HEK293 (cell line): ENCODE measurements around the gene TP63.

ENCODE experiments used
- CTCF ChIA-PET: fragments of 350-600 bp; formaldehyde crosslinking; extraction: SDS; loops from one replicate; lab custom pipeline; 2021; ENCODE audit warnings: antibody characterized with exemption; lab: Yijun Ruan, JAX
- POLR2A ChIA-PET: fragments of 300-600 bp; formaldehyde crosslinking; extraction: SDS; loops from one replicate; lab custom pipeline; 2020; ENCODE audit warnings: antibody characterized with exemption, inconsistent platforms; lab: Yijun Ruan, JAX
- H3K27ac ChIP-seq: fragments of 200-500 bp; sonication (Bioruptor generic); 2 replicates; pipeline ENCODE4 v1.5.1; 2014; ENCODE audit warnings: low read depth, low read length, control low read depth, inconsistent platforms; ENCODE audit errors: extremely low read depth
- H3K36me3 ChIP-seq, 2 experiments: fragments of 200-500 bp in 1 of 2; sonication (Bioruptor generic) in 1 of 2; 1 replicate in 1 of 2; 2 replicates in 1 of 2; pipeline ENCODE4 v1.5.1; 2014 to 2017; ENCODE audit warnings: inconsistent platforms in 2 of 2, low read length in 2 of 2; ENCODE audit not compliant: control insufficient read depth in 2 of 2, insufficient read depth in 1 of 2
- H3K4me1 ChIP-seq: fragments of 200-500 bp; sonication (Bioruptor generic); 2 replicates; pipeline ENCODE4 v1.5.1; 2014; ENCODE audit warnings: mild to moderate bottlenecking, low read length, inconsistent platforms; ENCODE audit not compliant: control insufficient read depth, insufficient read depth
- H3K4me3 ChIP-seq: 2 replicates; pipeline ENCODE4 v1.5.1; 2011; ENCODE audit warnings: low read depth, mild to moderate bottlenecking, control low read depth, low read length, moderate library complexity
- H3K9me3 ChIP-seq: fragments of 200-500 bp; sonication (Bioruptor generic); 2 replicates; pipeline ENCODE4 v1.5.1; 2014; ENCODE audit warnings: low read depth, low read length, inconsistent platforms; ENCODE audit not compliant: control insufficient read depth, insufficient read depth
- BCL11B ChIP-seq: fragments of 450-650 bp; formaldehyde crosslinking; IDR thresholded peaks from 2 replicates; pipeline ENCODE4 v1.5.1; 2016; ENCODE audit warnings: low read depth, missing biosample characterization, missing genetic modification characterization
- GFI1B ChIP-seq: fragments of 450-650 bp; formaldehyde crosslinking; IDR thresholded peaks from 2 replicates; pipeline ENCODE4 v1.5.1; 2016; ENCODE audit warnings: missing biosample characterization, missing genetic modification characterization
- GLI4 ChIP-seq: fragments of 450-650 bp; formaldehyde crosslinking; IDR thresholded peaks from 2 replicates; pipeline ENCODE4 v1.5.1; 2016; ENCODE audit warnings: missing biosample characterization, missing genetic modification characterization
- GLIS1 ChIP-seq: fragments of 450-650 bp; formaldehyde crosslinking; IDR thresholded peaks from 2 replicates; pipeline ENCODE4 v1.5.1; 2016; ENCODE audit warnings: missing biosample characterization, missing genetic modification characterization
- HOXD13 ChIP-seq: sonication (generic); formaldehyde crosslinking; IDR thresholded peaks from 2 replicates; pipeline ENCODE4 v1.8.0; 2022; ENCODE audit warnings: missing genetic modification reagents, borderline replicate concordance
- REPIN1 ChIP-seq: fragments of 450-650 bp; formaldehyde crosslinking; IDR thresholded peaks from 2 replicates; pipeline ENCODE4 v1.5.1; 2017; ENCODE audit warnings: missing biosample characterization, missing genetic modification characterization, low read depth
- SCRT2 ChIP-seq: fragments of 450-650 bp; formaldehyde crosslinking; IDR thresholded peaks from 2 replicates; pipeline ENCODE4 v1.5.1; 2016; ENCODE audit warnings: missing biosample characterization, missing genetic modification characterization
- SETDB1 ChIP-seq: IDR thresholded peaks from one replicate; pipeline ENCODE4 v1.6.1; 2017; ENCODE audit warnings: mild to moderate bottlenecking, low read length, moderate library complexity, mixed read lengths; ENCODE audit not compliant: insufficient read length
- SP7 ChIP-seq: fragments of 450-650 bp; formaldehyde crosslinking; IDR thresholded peaks from 2 replicates; pipeline ENCODE4 v1.5.1; 2016; ENCODE audit warnings: missing biosample characterization, missing genetic modification characterization
- ZBTB1 ChIP-seq: fragments of 450-650 bp; formaldehyde crosslinking; IDR thresholded peaks from 2 replicates; pipeline ENCODE4 v1.5.1; 2016; ENCODE audit warnings: missing biosample characterization, missing genetic modification characterization
- ZBTB17 ChIP-seq: fragments of 450-650 bp; formaldehyde crosslinking; IDR thresholded peaks from 2 replicates; pipeline ENCODE4 v1.5.1; 2016; ENCODE audit warnings: missing biosample characterization, missing genetic modification characterization
- ZNF391 ChIP-seq: fragments of 450-650 bp; formaldehyde crosslinking; IDR thresholded peaks from 2 replicates; pipeline ENCODE4 v1.5.1; 2016; ENCODE audit warnings: low read depth, missing biosample characterization, missing genetic modification characterization, borderline replicate concordance
- ZNF433 ChIP-seq: fragments of 450-650 bp; formaldehyde crosslinking; IDR thresholded peaks from 2 replicates; pipeline ENCODE4 v1.5.1; 2016; ENCODE audit warnings: missing biosample characterization, missing genetic modification characterization, low read depth
- ZNF473 ChIP-seq: fragments of 450-650 bp; formaldehyde crosslinking; IDR thresholded peaks from 2 replicates; pipeline ENCODE4 v1.5.1; 2017; ENCODE audit warnings: missing biosample characterization, missing genetic modification characterization
- ZNF600 ChIP-seq: fragments of 450-650 bp; formaldehyde crosslinking; IDR thresholded peaks from 2 replicates; pipeline ENCODE4 v1.5.1; 2016; ENCODE audit warnings: missing biosample characterization, missing genetic modification characterization
- ZNF624 ChIP-seq: fragments of 450-650 bp; formaldehyde crosslinking; IDR thresholded peaks from 2 replicates; pipeline ENCODE4 v1.5.1; 2017; ENCODE audit warnings: missing biosample characterization, missing genetic modification characterization
- ZNF654 ChIP-seq: fragments of 450-650 bp; formaldehyde crosslinking; IDR thresholded peaks from 2 replicates; pipeline ENCODE4 v1.5.1; 2016; ENCODE audit warnings: low read depth, missing biosample characterization, missing genetic modification characterization
- ZNF701 ChIP-seq: fragments of 450-650 bp; formaldehyde crosslinking; IDR thresholded peaks from 2 replicates; pipeline ENCODE4 v1.5.1; 2016; ENCODE audit warnings: missing biosample characterization, missing genetic modification characterization
- ZNF707 ChIP-seq: fragments of 450-650 bp; formaldehyde crosslinking; IDR thresholded peaks from 2 replicates; pipeline ENCODE4 v1.5.1; 2016; ENCODE audit warnings: missing biosample characterization, missing genetic modification characterization
- ZNF76 ChIP-seq: fragments of 450-650 bp; formaldehyde crosslinking; IDR thresholded peaks from 2 replicates; pipeline ENCODE4; 2016; ENCODE audit warnings: low read depth, missing biosample characterization, missing genetic modification characterization, borderline replicate concordance
- ZNF785 ChIP-seq: fragments of 450-650 bp; formaldehyde crosslinking; IDR thresholded peaks from 2 replicates; pipeline ENCODE4 v1.5.1; 2016; ENCODE audit warnings: missing biosample characterization, missing genetic modification characterization
- TF ChIP-seq, protein P1 (sequence below): fragments of 450-650 bp; formaldehyde crosslinking; IDR thresholded peaks from 2 replicates; pipeline ENCODE4 v1.5.1; 2016; ENCODE audit warnings: missing biosample characterization, missing genetic modification characterization
- TF ChIP-seq, protein P2 (sequence below): fragments of 450-650 bp; formaldehyde crosslinking; IDR thresholded peaks from 2 replicates; pipeline ENCODE4 v1.5.1; 2016; ENCODE audit warnings: missing biosample characterization, missing genetic modification characterization
- TF ChIP-seq, protein P3 (sequence below): sonication (generic); formaldehyde crosslinking; IDR thresholded peaks from 2 replicates; pipeline ENCODE4 v1.8.1; 2022; ENCODE audit warnings: mild to moderate bottlenecking, moderate library complexity, missing genetic modification reagents

TP63 gene

DNA sequence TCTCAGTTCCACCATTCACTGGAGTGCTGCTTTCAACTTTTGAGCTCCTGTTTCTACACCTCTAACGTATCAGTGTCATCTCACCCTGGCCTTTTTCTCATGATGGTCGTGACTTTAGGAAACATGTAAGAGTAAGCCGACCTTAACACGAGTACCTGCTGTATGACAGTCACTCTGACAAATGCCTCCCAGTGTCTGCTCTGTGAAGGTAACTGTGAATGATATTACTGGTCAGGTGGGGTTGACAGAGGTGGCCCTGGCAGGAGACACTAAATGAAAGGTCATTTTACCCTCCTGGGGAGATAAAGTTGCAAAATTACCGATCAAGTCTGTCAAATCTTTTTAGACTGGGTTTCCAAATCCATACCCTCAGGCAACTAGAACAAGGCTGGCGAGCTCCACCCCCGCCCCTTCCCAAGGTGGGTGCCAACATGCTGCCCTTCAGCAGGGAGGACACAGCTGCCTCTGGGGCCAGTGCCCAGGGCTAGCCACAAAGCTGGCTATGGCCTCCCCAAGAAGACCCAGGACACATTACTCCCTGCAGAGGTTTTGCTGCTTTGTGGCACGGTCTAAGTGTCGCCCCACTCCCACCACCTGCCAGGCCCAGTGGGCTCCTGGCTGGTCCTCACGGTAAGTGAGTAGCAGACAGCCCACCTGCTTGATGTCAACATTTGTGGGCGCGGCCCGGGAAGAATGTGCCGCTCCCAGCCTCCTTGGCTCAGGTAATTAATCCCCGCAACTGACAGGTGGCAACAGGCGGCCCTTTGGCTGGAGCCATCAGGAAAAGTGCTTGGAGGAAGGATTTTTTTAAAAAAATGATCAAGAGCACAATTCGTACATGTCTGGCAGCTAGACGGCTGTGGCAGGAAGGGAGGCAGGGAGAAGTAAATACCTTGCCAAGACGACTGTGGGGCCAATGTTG lies 211.8 kb downstream of the TP63 start (continued):
- TF ChIP-seq, protein P1, sequence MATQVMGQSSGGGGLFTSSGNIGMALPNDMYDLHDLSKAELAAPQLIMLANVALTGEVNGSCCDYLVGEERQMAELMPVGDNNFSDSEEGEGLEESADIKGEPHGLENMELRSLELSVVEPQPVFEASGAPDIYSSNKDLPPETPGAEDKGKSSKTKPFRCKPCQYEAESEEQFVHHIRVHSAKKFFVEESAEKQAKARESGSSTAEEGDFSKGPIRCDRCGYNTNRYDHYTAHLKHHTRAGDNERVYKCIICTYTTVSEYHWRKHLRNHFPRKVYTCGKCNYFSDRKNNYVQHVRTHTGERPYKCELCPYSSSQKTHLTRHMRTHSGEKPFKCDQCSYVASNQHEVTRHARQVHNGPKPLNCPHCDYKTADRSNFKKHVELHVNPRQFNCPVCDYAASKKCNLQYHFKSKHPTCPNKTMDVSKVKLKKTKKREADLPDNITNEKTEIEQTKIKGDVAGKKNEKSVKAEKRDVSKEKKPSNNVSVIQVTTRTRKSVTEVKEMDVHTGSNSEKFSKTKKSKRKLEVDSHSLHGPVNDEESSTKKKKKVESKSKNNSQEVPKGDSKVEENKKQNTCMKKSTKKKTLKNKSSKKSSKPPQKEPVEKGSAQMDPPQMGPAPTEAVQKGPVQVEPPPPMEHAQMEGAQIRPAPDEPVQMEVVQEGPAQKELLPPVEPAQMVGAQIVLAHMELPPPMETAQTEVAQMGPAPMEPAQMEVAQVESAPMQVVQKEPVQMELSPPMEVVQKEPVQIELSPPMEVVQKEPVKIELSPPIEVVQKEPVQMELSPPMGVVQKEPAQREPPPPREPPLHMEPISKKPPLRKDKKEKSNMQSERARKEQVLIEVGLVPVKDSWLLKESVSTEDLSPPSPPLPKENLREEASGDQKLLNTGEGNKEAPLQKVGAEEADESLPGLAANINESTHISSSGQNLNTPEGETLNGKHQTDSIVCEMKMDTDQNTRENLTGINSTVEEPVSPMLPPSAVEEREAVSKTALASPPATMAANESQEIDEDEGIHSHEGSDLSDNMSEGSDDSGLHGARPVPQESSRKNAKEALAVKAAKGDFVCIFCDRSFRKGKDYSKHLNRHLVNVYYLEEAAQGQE (tag by site-specific recombination): no peak
- TF ChIP-seq ZNF654 (no peak), ZNF600 (tag by site-specific recombination) (no peak), ZNF785 (tag by site-specific recombination) (no peak), ZNF391 (no peak), ZNF473 (no peak), SETDB1 (no peak), HOXD13 (CRISPR knock-in tag) (no peak)
- TF ChIP-seq, all 188 proteins: peak for 0

DNA sequence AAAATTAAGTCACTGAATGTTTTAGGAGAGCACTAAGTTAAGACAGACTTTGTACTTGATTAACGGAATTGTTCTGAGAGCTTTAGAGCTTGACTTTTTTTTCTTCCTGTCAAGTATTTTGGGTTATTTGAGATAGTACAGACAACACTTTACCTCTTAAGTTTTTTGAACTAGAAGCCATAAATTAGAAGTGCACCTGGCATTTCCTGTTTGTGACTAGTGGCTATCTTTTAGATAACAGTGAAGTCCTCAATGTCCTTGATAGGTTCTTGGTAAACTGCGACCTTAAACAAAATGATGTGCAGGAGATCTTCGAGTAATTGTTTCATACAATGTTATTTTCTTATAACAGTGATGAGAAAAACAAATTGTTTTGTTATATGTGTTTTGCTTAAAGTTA lies 213.9 kb downstream of the TP63 start:
- Histone ChIP-seq H3K27ac (no peak overlapping the region), H3K4me1 (no peaks in the 10 kb centered on the region), H3K9me3 (no peaks in the 10 kb centered on the region), H3K36me3 (no peaks in the 10 kb centered on the region), H3K4me3 (no peak overlapping the region)
- TF ChIP-seq SCRT2 (tag by site-specific recombination): no peak
- no peak for TF ChIP-seq SP7 (tag by site-specific recombination)
- no peak for TF ChIP-seq BCL11B (tag by site-specific recombination)
- ChIA-PET POLR2A (no interaction called here), CTCF (no interaction called here)

DNA sequence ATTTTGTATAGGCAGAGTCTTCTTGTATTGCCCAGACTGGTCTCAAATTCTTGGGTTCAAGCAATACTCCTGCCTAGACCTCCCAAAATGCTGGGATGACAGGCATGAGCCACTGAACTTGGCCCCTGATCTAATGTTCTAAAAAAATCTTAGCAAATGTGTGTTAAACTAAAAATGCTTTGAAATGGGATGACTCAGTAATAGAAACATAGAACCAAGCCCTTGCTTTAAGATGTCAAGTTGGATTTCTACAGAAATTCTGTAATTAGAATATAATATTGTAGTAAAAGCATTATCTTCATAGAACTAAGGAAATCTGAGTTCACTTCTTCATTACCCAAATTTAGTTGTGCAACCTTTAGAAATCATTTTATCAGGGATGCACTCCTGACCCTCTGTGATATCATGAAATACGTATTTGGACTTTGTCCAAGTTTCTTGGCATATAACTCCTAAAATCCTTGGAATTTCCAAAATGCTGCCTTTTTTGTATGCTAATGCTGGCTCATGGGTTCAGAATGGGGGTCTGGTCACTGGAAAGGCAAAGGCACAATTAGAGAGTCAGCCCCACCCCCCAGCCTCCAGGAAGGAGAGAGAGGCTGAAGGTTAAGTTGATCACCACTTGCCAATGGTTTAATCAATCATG lies 217.3 kb downstream of the TP63 start:
- H3K36me3 ChIP-seq: no peaks in the 10 kb centered on the region
- ChIA-PET POLR2A (no interaction called here), CTCF (no interaction called here)
- no peaks in the 10 kb centered on the region for H3K4me1 ChIP-seq
- no peaks in the 10 kb centered on the region for H3K9me3 ChIP-seq
- TF ChIP-seq ZBTB1 (tag by site-specific recombination) (no peak), ZNF433 (tag by site-specific recombination) (no peak), ZNF707 (tag by site-specific recombination) (no peak), ZNF701 (tag by site-specific recombination) (no peak), ZBTB17 (no peak), GFI1B (tag by site-specific recombination) (no peak), GLIS1 (no peak), REPIN1 (tag by site-specific recombination) (no peak), GLI4 (no peak), ZNF76 (tag by site-specific recombination) (no peak), ZNF624 (tag by site-specific recombination) (no peak)
- TF ChIP-seq, protein P2, sequence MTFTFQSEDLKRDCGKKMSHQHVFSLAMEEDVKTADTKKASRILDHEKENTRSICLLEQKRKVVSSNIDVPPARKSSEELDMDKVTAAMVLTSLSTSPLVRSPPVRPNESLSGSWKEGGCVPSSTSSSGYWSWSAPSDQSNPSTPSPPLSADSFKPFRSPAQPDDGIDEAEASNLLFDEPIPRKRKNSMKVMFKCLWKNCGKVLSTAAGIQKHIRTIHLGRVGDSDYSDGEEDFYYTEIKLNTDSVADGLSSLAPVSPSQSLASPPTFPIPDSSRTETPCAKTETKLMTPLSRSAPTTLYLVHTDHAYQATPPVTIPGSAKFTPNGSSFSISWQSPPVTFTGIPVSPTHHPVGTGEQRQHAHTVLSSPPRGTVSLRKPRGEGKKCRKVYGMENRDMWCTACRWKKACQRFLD: no peak
- TF ChIP-seq, protein P3, sequence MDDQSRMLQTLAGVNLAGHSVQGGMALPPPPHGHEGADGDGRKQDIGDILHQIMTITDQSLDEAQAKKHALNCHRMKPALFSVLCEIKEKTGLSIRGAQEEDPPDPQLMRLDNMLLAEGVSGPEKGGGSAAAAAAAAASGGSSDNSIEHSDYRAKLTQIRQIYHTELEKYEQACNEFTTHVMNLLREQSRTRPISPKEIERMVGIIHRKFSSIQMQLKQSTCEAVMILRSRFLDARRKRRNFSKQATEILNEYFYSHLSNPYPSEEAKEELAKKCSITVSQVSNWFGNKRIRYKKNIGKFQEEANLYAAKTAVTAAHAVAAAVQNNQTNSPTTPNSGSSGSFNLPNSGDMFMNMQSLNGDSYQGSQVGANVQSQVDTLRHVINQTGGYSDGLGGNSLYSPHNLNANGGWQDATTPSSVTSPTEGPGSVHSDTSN (CRISPR knock-in tag): no peak
- no peak overlapping the region for H3K4me3 ChIP-seq
- H3K27ac ChIP-seq: no peak overlapping the region
